ENCODE results near the gene P2RX1. TPM values are rescaled to one million over a fixed set of nuclear protein-coding genes. Genes with fewer than 3 reads are reported as not detected.
A peak's percentile ranks its signal among the peaks of the same experiment; 100 is the strongest.

P2RX1 gene
- polyA plus RNA-seq, 2 of the 4 experiments (the other 2 are of a cell fraction) = 0.05 to 0.13 TPM

- no peak overlapping the region for H3K4me3 ChIP-seq
- no peak overlapping the region for H3K4me2 ChIP-seq
- peak; percentile 17; a peak in 3 of 6 replicates for ATAC-seq
- DNase-seq (ENCODE audit: low read depth in 1 of 2, low spot score in 1 of 2) = no peak
- ChIA-PET POLR2A (interaction anchor here (0.6 kb wide), 1 partner anchor 206 kb away, joined by 7 read pairs; no protein-coding TSS in a partner anchor), CTCF (interaction anchor here (0.8 to 13.0 kb wide), 4 partner anchors 18 to 85 kb away, joined by 3 to 256 read pairs (median 85); partner anchors contain the start of gene CAMKK1)
- peaks cover 20% of the 10 kb centered on the region; the same call in 2 of the 3 replicates for H3K4me1 ChIP-seq
- TF ChIP-seq MAZ (IDR thresholded peaks at IDR 0.05; ENCODE audit: borderline replicate concordance, low read depth, low read length) (no peak), EHF (CRISPR knock-in tag; IDR thresholded peaks at IDR 0.05) (no peak), CBX2 (IDR thresholded peaks at IDR 0.05; ENCODE audit: borderline replicate concordance, low read depth) (no peak), ZNF302 (CRISPR knock-in tag; IDR thresholded peaks at IDR 0.05) (no peak), RFX5 (IDR thresholded peaks at IDR 0.05) (no peak), TP53 (CRISPR knock-in tag; IDR thresholded peaks at IDR 0.05) (no peak), FOXS1 (CRISPR knock-in tag; IDR thresholded peaks at IDR 0.05) (no peak), SMC3 (IDR thresholded peaks at IDR 0.05) (no peak), FOSB (CRISPR knock-in tag; IDR thresholded peaks at IDR 0.05) (no peak)
- TF ChIP-seq, protein P1, sequence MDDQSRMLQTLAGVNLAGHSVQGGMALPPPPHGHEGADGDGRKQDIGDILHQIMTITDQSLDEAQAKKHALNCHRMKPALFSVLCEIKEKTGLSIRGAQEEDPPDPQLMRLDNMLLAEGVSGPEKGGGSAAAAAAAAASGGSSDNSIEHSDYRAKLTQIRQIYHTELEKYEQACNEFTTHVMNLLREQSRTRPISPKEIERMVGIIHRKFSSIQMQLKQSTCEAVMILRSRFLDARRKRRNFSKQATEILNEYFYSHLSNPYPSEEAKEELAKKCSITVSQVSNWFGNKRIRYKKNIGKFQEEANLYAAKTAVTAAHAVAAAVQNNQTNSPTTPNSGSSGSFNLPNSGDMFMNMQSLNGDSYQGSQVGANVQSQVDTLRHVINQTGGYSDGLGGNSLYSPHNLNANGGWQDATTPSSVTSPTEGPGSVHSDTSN (IDR thresholded peaks at IDR 0.05) = no peak
- H3K9me3 ChIP-seq = no peaks in the 10 kb centered on the region
- peak overlapping the region in 1 of 2 experiments; percentile 11; a peak in 1 of 6 replicates for H3K27ac ChIP-seq
- no peak for FAIRE-seq
- 74% methylated on average over 8 of the region's 8 CpGs for WGBS (ENCODE audit: missing lambda C conversion rate)
These were observed 2.3 kb upstream of the P2RX1 start for GRCh38 chr17:3918372-3919122.

DNA sequence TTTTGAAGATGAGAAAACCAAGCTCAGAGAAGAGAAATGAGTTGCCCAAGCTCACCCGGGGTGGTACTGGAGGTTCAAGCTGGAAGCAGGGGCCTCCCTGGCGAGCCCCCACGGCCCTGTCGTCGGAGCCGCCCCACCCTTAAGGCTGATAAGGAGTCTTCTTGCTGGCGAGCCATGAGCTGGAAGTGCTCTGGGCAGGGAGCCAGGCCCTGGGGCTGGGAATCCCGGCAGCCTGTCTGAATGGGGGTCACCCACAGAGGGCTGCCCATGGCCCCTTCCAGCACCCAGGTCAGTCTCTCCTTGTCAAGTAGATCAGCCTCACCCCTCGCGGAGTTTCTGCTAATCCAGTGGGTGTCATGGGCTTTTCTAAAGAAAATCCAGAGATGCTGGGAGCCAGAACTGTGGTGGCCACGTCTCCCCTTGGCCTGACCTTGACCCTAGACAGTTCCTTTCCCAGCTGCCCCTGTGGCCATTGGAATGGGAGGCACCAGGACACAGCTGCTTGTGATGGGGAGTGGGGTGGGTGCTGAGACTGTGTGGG, 1.2 kb upstream of the P2RX1 start:
- no peak for FAIRE-seq

GRCh38 chr17:3916825-3917224, 560 bp upstream of the P2RX1 start:
- TF ChIP-seq PHF8 (IDR thresholded peaks at IDR 0.05; ENCODE audit: borderline replicate concordance, low read depth) = no peak
- WGBS (ENCODE audit: missing lambda C conversion rate) = 71% methylated on average over 7 of the region's 10 CpGs
- H3K4me1 ChIP-seq = peaks cover 21% of the 10 kb centered on the region; the same call in 2 of the 3 replicates
- ATAC-seq = no peak
- no peak overlapping the region for H3K4me3 ChIP-seq
- H3K27ac ChIP-seq = peak overlapping the region in 1 of 2 experiments; percentile 46; a peak in 1 of 6 replicates
- peak overlapping the region; percentile 29; the same call in 1 of the 3 replicates for H3K4me2 ChIP-seq
- no peaks in the 10 kb centered on the region for H3K9me3 ChIP-seq
- CTCF ChIA-PET = interaction anchor here (1.0 to 13.0 kb wide), 13 partner anchors 11 to 869 kb away, joined by 3 to 256 read pairs (median 6); partner anchors contain the start of genes CAMKK1 and NCBP3
- DNase-seq (ENCODE audit: low read depth in 1 of 2, low spot score in 1 of 2) = no peak
- POLR2A ChIA-PET = no interaction called here
- FAIRE-seq = no peak

More for the DNA sequence above, 1.2 kb upstream of the P2RX1 start:
- peak overlapping the region; percentile 29; the same call in 2 of the 3 replicates for H3K4me2 ChIP-seq
- no peak overlapping the region for H3K4me3 ChIP-seq
- H3K9me3 ChIP-seq = no peaks in the 10 kb centered on the region
- CTCF ChIA-PET = interaction anchor here (1.0 to 13.0 kb wide), 12 partner anchors 11 to 869 kb away, joined by 3 to 256 read pairs (median 6); partner anchors contain the start of genes CAMKK1 and NCBP3
- TF ChIP-seq ZNF302 (CRISPR knock-in tag; IDR thresholded peaks at IDR 0.05) (no peak), HOXA7 (CRISPR knock-in tag; IDR thresholded peaks at IDR 0.05) (no peak), HDAC2 (IDR thresholded peaks at IDR 0.05) (no peak), FOXS1 (CRISPR knock-in tag; IDR thresholded peaks at IDR 0.05) (no peak), HOXB5 (CRISPR knock-in tag; IDR thresholded peaks at IDR 0.05) (no peak), HEYL (CRISPR knock-in tag; IDR thresholded peaks at IDR 0.05) (no peak), JUN (IDR thresholded peaks at IDR 0.05) (no peak)
- TF ChIP-seq, protein P2, sequence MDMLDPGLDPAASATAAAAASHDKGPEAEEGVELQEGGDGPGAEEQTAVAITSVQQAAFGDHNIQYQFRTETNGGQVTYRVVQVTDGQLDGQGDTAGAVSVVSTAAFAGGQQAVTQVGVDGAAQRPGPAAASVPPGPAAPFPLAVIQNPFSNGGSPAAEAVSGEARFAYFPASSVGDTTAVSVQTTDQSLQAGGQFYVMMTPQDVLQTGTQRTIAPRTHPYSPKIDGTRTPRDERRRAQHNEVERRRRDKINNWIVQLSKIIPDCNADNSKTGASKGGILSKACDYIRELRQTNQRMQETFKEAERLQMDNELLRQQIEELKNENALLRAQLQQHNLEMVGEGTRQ (IDR thresholded peaks at IDR 0.05) = no peak
- TF ChIP-seq, protein P3, sequence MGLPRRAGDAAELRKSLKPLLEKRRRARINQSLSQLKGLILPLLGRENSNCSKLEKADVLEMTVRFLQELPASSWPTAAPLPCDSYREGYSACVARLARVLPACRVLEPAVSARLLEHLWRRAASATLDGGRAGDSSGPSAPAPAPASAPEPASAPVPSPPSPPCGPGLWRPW (IDR thresholded peaks at IDR 0.05) = no peak
- POLR2A ChIA-PET = no interaction called here
- DNase-seq (ENCODE audit: low read depth in 1 of 2, low spot score in 1 of 2) = no peak
- H3K27ac ChIP-seq = peak overlapping the region in 1 of 2 experiments; percentile 46; a peak in 1 of 6 replicates
- ATAC-seq = no peak
- 62% methylated on average over 11 of the region's 11 CpGs for WGBS (ENCODE audit: missing lambda C conversion rate)
- H3K4me1 ChIP-seq = peaks cover 21% of the 10 kb centered on the region; the same call in 2 of the 3 replicates
